Smooth muscle cell (in vitro differentiated cells): ENCODE measurements around the gene TP53RK. TPM values are rescaled to one million over a fixed set of nuclear protein-coding genes. Genes with fewer than 3 reads are reported as not detected.
A peak's percentile ranks its signal among the peaks of the same experiment; 100 is the strongest.

Source experiments
- DNase-seq: peaks from one replicate; lab custom pipeline; 2025; ENCODE audit not compliant: unreplicated experiment; lab: John Stamatoyannopoulos, UW
- H2AFZ ChIP-seq: fragments of 200-600 bp; sonication (generic); 2 replicates; pipeline ENCODE4 v1.6.0; 2016; ENCODE audit warnings: antibody characterized with exemption, low read depth, mild to moderate bottlenecking
- H3F3A ChIP-seq: fragments of 200-600 bp; sonication (generic); 2 replicates; pipeline ENCODE4 v1.6.0; 2017; ENCODE audit warnings: antibody characterized with exemption, low read depth
- H3K27ac ChIP-seq: fragments of 200-600 bp; sonication (generic); 2 replicates; pipeline ENCODE4 v1.5.1; 2016; ENCODE audit warnings: low read depth, mild to moderate bottlenecking
- H3K27me3 ChIP-seq: fragments of 200-600 bp; sonication (generic); 2 replicates; pipeline ENCODE4 v1.6.1; 2016; ENCODE audit warnings: low read depth, mild to moderate bottlenecking
- H3K36me3 ChIP-seq: fragments of 200-600 bp; sonication (generic); 2 replicates; pipeline ENCODE4 v1.5.1; 2016; ENCODE audit warnings: low read depth
- H3K4me1 ChIP-seq: fragments of 200-600 bp; sonication (generic); 2 replicates; pipeline ENCODE4 v1.5.1; 2016; ENCODE audit warnings: low read depth
- H3K4me2 ChIP-seq: fragments of 200-600 bp; sonication (generic); 2 replicates; pipeline ENCODE4 v1.6.0; 2016; ENCODE audit warnings: mild to moderate bottlenecking
- H3K4me3 ChIP-seq: fragments of 200-600 bp; sonication (generic); 2 replicates; pipeline ENCODE4 v1.5.1; 2016; ENCODE audit warnings: mild to moderate bottlenecking
- H3K79me2 ChIP-seq: fragments of 200-600 bp; sonication (generic); 2 replicates; pipeline ENCODE4 v1.6.0; 2016; ENCODE audit warnings: low read depth, mild to moderate bottlenecking
- H3K9ac ChIP-seq: fragments of 200-600 bp; sonication (generic); 2 replicates; pipeline ENCODE4 v1.6.0; 2016; ENCODE audit warnings: low read depth
- H3K9me3 ChIP-seq: fragments of 200-600 bp; sonication (generic); replicated peaks from 2 replicates; pipeline ENCODE4 v1.5.1; 2016; ENCODE audit warnings: low read depth
- H4K20me1 ChIP-seq: fragments of 200-600 bp; sonication (generic); 2 replicates; pipeline ENCODE4 v1.6.0; 2016; ENCODE audit warnings: low read depth
- WGBS: methylation state at CpG from one replicate; pipeline ENCODE4 v1.1.7; 2016; ENCODE audit warnings: low lambda C conversion rate; 5-methylcytosine and 5-hydroxymethylcytosine counted together
- polyA plus RNA-seq: library from polyadenylated mRNA; unstranded; fragments of >200 nt; fragmentation: Nextera tagmentation; extraction: Ambion mirVana; gene quantifications from 2 replicates; pipeline ENCODE4 v1.2.1, GENCODE V29; 2016
- total RNA-seq: library from RNA; depleted of rRNA; stranded (reverse); fragments of >200 nt; gene quantifications from 2 replicates; pipeline ENCODE4 v1.2.3, GENCODE V29; 2014
- TF ChIP-seq, protein P1 (sequence below): fragments of 200-600 bp; sonication (generic); IDR thresholded peaks from 2 replicates; pipeline ENCODE4 v1.5.1; 2017; ENCODE audit warnings: borderline replicate concordance, mild to moderate bottlenecking, antibody characterized with exemption; ENCODE audit not compliant: insufficient read depth, poor library complexity, severe bottlenecking

TP53RK gene
- total and polyA plus RNA-seq, 2 experiments from 2014 or later = 26.5 to 30.9 TPM

- no peaks in the 10 kb centered on the region for H3K79me2 ChIP-seq
- DNase-seq = no peak
- H2AFZ ChIP-seq = no peak overlapping the region
- H3K4me2 ChIP-seq = no peak overlapping the region
- 94% methylated on average over 9 of the region's 9 CpGs for WGBS
- H3K27ac ChIP-seq = no peak overlapping the region
- no peaks in the 10 kb centered on the region for H3K9me3 ChIP-seq
- H3K27me3 ChIP-seq = no peaks in the 10 kb centered on the region
- no peaks in the 10 kb centered on the region for H3K4me1 ChIP-seq
- H3K4me3 ChIP-seq = no peak overlapping the region
- H4K20me1 ChIP-seq = no peaks in the 10 kb centered on the region
- H3K9ac ChIP-seq = no peak overlapping the region
- H3K36me3 ChIP-seq = peaks cover 9% of the 10 kb centered on the region
- TF ChIP-seq, protein P1, sequence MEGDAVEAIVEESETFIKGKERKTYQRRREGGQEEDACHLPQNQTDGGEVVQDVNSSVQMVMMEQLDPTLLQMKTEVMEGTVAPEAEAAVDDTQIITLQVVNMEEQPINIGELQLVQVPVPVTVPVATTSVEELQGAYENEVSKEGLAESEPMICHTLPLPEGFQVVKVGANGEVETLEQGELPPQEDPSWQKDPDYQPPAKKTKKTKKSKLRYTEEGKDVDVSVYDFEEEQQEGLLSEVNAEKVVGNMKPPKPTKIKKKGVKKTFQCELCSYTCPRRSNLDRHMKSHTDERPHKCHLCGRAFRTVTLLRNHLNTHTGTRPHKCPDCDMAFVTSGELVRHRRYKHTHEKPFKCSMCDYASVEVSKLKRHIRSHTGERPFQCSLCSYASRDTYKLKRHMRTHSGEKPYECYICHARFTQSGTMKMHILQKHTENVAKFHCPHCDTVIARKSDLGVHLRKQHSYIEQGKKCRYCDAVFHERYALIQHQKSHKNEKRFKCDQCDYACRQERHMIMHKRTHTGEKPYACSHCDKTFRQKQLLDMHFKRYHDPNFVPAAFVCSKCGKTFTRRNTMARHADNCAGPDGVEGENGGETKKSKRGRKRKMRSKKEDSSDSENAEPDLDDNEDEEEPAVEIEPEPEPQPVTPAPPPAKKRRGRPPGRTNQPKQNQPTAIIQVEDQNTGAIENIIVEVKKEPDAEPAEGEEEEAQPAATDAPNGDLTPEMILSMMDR = no peak
- H3F3A ChIP-seq = no peaks in the 10 kb centered on the region
Measured at GRCh38 chr20:46717818-46718541, 28.7 kb upstream of the TP53RK start.

- no peaks in the 10 kb centered on the region for H4K20me1 ChIP-seq
- no peaks in the 10 kb centered on the region for H3K27me3 ChIP-seq
- peaks cover 2% of the 10 kb centered on the region for H3K36me3 ChIP-seq
- no peak for DNase-seq
- no peak overlapping the region for H3K4me3 ChIP-seq
- H3K79me2 ChIP-seq = peaks cover 15% of the 10 kb centered on the region
- H3K4me2 ChIP-seq = peak overlapping the region; percentile 37
- TF ChIP-seq, protein P1 = no peak
- peaks cover 7% of the 10 kb centered on the region for H3K4me1 ChIP-seq
- H3F3A ChIP-seq = no peaks in the 10 kb centered on the region
- no peak overlapping the region for H3K27ac ChIP-seq
- H3K9ac ChIP-seq = no peak overlapping the region
- 32% methylated on average over 3 of the region's 4 CpGs for WGBS
- H2AFZ ChIP-seq = no peak overlapping the region
- no peaks in the 10 kb centered on the region for H3K9me3 ChIP-seq
Measured at GRCh38 chr20:46715292-46715756, 26.1 kb upstream of the TP53RK start.

- Histone ChIP-seq H3K27me3 (no peaks in the 10 kb centered on the region), H3K9ac (no peak overlapping the region), H3F3A (peaks cover 1% of the 10 kb centered on the region), H3K4me1 (peaks cover 8% of the 10 kb centered on the region), H2AFZ (no peak overlapping the region), H3K27ac (no peak overlapping the region), H4K20me1 (no peaks in the 10 kb centered on the region), H3K9me3 (no peaks in the 10 kb centered on the region), H3K79me2 (peaks cover 16% of the 10 kb centered on the region), H3K36me3 (no peaks in the 10 kb centered on the region), H3K4me3 (no peak overlapping the region), H3K4me2 (no peak overlapping the region)
- DNase-seq = no peak
- TF ChIP-seq, protein P1 = no peak
- WGBS = 97% methylated on average over 15 of the region's 15 CpGs
Measured at GRCh38 chr20:46713957-46714834, 25.0 kb upstream of the TP53RK start.
